ENCODE data around the gene RYK.
"Not testable (repeated sequence)": the region's sequence is repeated elsewhere in the genome, so short reads cannot be mapped to it uniquely, and the experiment has no call there.

Gene RYK

GRCh38 chr3:134255404-134255803 is 4.7 kb upstream of the RYK start:
- no peak for DNase-seq (ENCODE audit: low read depth, low spot score)

- DNase-seq (ENCODE audit: low read depth, low spot score) = peak; percentile 20
Observed at GRCh38 chr3:134253475-134254226, 3.0 kb upstream of the RYK start.

- no peak for DNase-seq (ENCODE audit: low read depth, low spot score)
Observed at GRCh38 chr3:134252766-134253165, 2.1 kb upstream of the RYK start.

- DNase-seq (ENCODE audit: low read depth, low spot score) = no peak
Observed at GRCh38 chr3:134251731-134252391, 1.2 kb upstream of the RYK start.

GRCh38 chr3:134249935-134250716 is 533 bp downstream of the RYK start:
- peak; percentile 82 for DNase-seq (ENCODE audit: low read depth, low spot score)

- peak; percentile 21 for DNase-seq (ENCODE audit: low read depth, low spot score)
Observed at GRCh38 chr3:134249296-134249841, 1.3 kb downstream of the RYK start.

- DNase-seq (ENCODE audit: low read depth, low spot score) = no peak
Observed at GRCh38 chr3:134244921-134245320, 5.7 kb downstream of the RYK start.

GRCh38 chr3:134242649-134243617 is 7.7 kb downstream of the RYK start:
- peak; percentile 71 for DNase-seq (ENCODE audit: low read depth, low spot score)

GRCh38 chr3:134239538-134239937 is 11.1 kb downstream of the RYK start:
- no peak for DNase-seq (ENCODE audit: low read depth, low spot score)

GRCh38 chr3:134237454-134238145 is 13.1 kb downstream of the RYK start:
- no peak for DNase-seq (ENCODE audit: low read depth, low spot score)

- DNase-seq (ENCODE audit: low read depth, low spot score) = no peak
Observed at GRCh38 chr3:134236505-134237170, 14.0 kb downstream of the RYK start.

GRCh38 chr3:134235577-134236076 is 15.0 kb downstream of the RYK start:
- DNase-seq (ENCODE audit: low read depth, low spot score) = no peak

GRCh38 chr3:134232951-134233350 is 17.7 kb downstream of the RYK start:
- DNase-seq (ENCODE audit: low read depth, low spot score) = no peak

GRCh38 chr3:134232151-134232550 is 18.5 kb downstream of the RYK start:
- peak; percentile 52 for DNase-seq (ENCODE audit: low read depth, low spot score)

- DNase-seq (ENCODE audit: low read depth, low spot score) = no peak
Observed at GRCh38 chr3:134231131-134231530, 19.5 kb downstream of the RYK start.

- no peak for DNase-seq (ENCODE audit: low read depth, low spot score)
Observed at GRCh38 chr3:134229038-134229437, 21.6 kb downstream of the RYK start.

- no peak for DNase-seq (ENCODE audit: low read depth, low spot score)
Observed at GRCh38 chr3:134228479-134228878, 22.2 kb downstream of the RYK start.

GRCh38 chr3:134228035-134228434 is 22.6 kb downstream of the RYK start:
- no peak for DNase-seq (ENCODE audit: low read depth, low spot score)

- DNase-seq (ENCODE audit: low read depth, low spot score) = not testable (repeated sequence)
Observed at GRCh38 chr3:134224796-134225156, 25.9 kb downstream of the RYK start.

- DNase-seq (ENCODE audit: low read depth, low spot score) = no peak
Observed at GRCh38 chr3:134222835-134223234, 27.8 kb downstream of the RYK start.

Measured in astrocyte of the hippocampus (primary cell).